ENCODE data around the gene KRABD2.
A peak's percentile ranks its signal among the peaks of the same experiment; 100 is the strongest.
"Not testable (repeated sequence)": the region's sequence is repeated elsewhere in the genome, so short reads cannot be mapped to it uniquely, and the experiment has no call there.

KRABD2 gene

GRCh38 chr17:8376271-8377067 lies at the start of gene KRABD2:
KRABD2 (minus strand) TSS chr17:8376704.
- DNase-seq, result peak; percentile 89 to 90

- DNase-seq, result no peak
Observed at GRCh38 chr17:8421571-8421970, 45.1 kb upstream of the KRABD2 start.

- no peak for DNase-seq
Observed at GRCh38 chr17:8420041-8420934, 43.8 kb upstream of the KRABD2 start.

GRCh38 chr17:8419305-8419704 lies 42.8 kb upstream of the KRABD2 start:
- DNase-seq, result no peak

GRCh38 chr17:8418471-8418870 lies 42.0 kb upstream of the KRABD2 start:
- DNase-seq, result no peak

- DNase-seq, result peak in 1 of 2 donors; percentile 57
Observed at GRCh38 chr17:8417806-8418205, 41.3 kb upstream of the KRABD2 start.

- DNase-seq, result no peak
Observed at GRCh38 chr17:8413938-8414337, 37.4 kb upstream of the KRABD2 start.

GRCh38 chr17:8413328-8413727 lies 36.8 kb upstream of the KRABD2 start:
- DNase-seq, result peak in 1 of 2 donors; percentile 17

- DNase-seq, result no peak
Observed at GRCh38 chr17:8412089-8412488, 35.6 kb upstream of the KRABD2 start.

- DNase-seq, result no peak
Observed at GRCh38 chr17:8410883-8411238, 34.4 kb upstream of the KRABD2 start.

GRCh38 chr17:8409966-8410882 lies 33.7 kb upstream of the KRABD2 start:
- peak; percentile 76 for DNase-seq

GRCh38 chr17:8408371-8408770 lies 31.9 kb upstream of the KRABD2 start:
- DNase-seq, result no peak

- no peak for DNase-seq
Observed at GRCh38 chr17:8406174-8406573, 29.7 kb upstream of the KRABD2 start.

GRCh38 chr17:8405499-8406016 lies 29.1 kb upstream of the KRABD2 start:
- no peak for DNase-seq

- no peak for DNase-seq
Observed at GRCh38 chr17:8402921-8403536, 26.5 kb upstream of the KRABD2 start.

- DNase-seq, result no peak
Observed at GRCh38 chr17:8401107-8401506, 24.6 kb upstream of the KRABD2 start.

GRCh38 chr17:8398980-8399379 lies 22.5 kb upstream of the KRABD2 start:
- no peak for DNase-seq

- DNase-seq, result no peak
Observed at GRCh38 chr17:8397636-8398035, 21.1 kb upstream of the KRABD2 start, which contains the start of gene RNF222. RNF222 (minus strand) TSS chr17:8397827; CDS start chr17:8393461, 4,366 bp downstream.

GRCh38 chr17:8394497-8394896 lies 18.0 kb upstream of the KRABD2 start:
- DNase-seq, result not testable (repeated sequence)

GRCh38 chr17:8393470-8394231 lies 17.1 kb upstream of the KRABD2 start:
- DNase-seq, result peak; percentile 63 to 64
